DMS153 (cell line): ENCODE data around the gene NFIC.
A peak's percentile ranks its signal among the peaks of the same experiment; 100 is the strongest.
"Not testable (repeated sequence)": the region's sequence is repeated elsewhere in the genome, so short reads cannot be mapped to it uniquely, and the experiment has no call there.

Experiments used
- DNase-seq: peaks from one replicate; lab custom pipeline; 2025; lab: John Stamatoyannopoulos, UW

Gene NFIC

GRCh38 chr19:3373971-3374368, 7.6 kb downstream of the NFIC start:
- DNase-seq: no peak

GRCh38 chr19:3374369-3375112, 8.2 kb downstream of the NFIC start:
- DNase-seq: no peak

GRCh38 chr19:3375221-3376090, 9.1 kb downstream of the NFIC start:
- DNase-seq: no peak

DNA sequence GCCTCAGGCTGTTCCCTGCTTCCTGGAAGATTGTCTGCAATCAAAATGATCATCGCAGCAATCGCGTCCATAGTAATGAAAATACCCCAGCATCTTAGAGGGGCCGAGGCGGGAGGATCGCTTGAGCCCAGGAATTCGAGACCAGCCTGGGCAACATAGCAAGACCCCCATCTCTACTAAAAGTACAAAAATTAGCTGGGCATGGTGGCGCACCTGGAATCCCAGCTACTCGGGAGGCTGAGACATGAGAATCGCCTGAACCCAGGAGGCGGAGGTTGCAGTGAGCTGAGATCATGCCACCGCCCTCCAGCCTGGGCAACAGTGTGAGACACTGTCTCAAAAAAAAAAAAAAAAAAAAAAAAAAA, 9.7 kb downstream of the NFIC start:
- DNase-seq: not testable (repeated sequence)

- DNase-seq: no peak
These were observed 12.2 kb downstream of the NFIC start for GRCh38 chr19:3378352-3379150.

DNA sequence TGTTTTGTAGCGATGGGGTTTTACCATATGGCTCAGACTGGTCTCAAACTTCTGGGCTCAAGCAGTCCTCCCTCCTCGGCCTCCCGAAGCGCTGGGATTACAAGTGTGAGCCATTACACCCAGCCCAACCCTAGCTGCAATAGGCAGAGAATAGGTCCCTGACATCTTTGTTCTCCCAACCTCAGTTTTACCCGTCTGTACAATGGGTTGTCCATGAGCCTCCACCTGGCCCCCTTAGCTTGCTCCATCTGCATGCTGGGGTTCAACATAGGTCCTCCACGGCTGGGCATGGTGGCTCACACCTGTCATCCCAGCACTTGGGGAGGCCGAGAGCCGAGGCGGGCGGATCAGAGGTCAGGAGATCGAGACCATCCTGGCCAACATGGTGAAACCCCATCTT, 14.4 kb downstream of the NFIC start:
- DNase-seq: no peak

- DNase-seq: no peak
These were observed 15.5 kb downstream of the NFIC start for GRCh38 chr19:3381701-3382372.

- no peak for DNase-seq
These were observed 16.2 kb downstream of the NFIC start for GRCh38 chr19:3382460-3383100.

- no peak for DNase-seq
These were observed 16.8 kb downstream of the NFIC start for GRCh38 chr19:3383121-3383722.

GRCh38 chr19:3386447-3387234, 20.3 kb downstream of the NFIC start:
- no peak for DNase-seq

GRCh38 chr19:3387645-3388589, 21.5 kb downstream of the NFIC start:
- DNase-seq: peak; percentile 87

GRCh38 chr19:3389446-3389778, 23.0 kb downstream of the NFIC start:
- no peak for DNase-seq

GRCh38 chr19:3389876-3390371, 23.5 kb downstream of the NFIC start:
- peak; percentile 72 for DNase-seq

- DNase-seq: not testable (repeated sequence)
These were observed 25.5 kb downstream of the NFIC start for GRCh38 chr19:3391911-3392310.

- DNase-seq: no peak
These were observed 26.1 kb downstream of the NFIC start for GRCh38 chr19:3392480-3392879.

DNA sequence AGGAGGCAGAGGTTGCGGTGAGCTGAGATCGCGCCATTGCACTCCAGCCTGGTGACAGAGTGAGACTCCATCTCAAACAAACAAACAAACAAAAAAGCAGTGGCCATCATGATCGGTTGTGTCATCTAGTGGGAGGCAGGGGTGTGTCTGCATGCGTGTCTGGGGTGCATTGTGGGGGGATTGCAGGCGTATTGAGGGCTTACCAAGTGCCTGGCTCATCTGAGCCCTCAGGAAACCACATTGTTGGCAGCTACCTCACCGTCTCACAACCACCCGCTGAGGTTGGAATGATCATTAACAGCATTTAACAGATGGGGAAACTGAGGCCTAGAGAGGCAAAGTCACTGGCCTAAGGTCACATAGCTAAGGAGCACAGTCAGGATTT, 30.5 kb downstream of the NFIC start:
- DNase-seq: no peak

GRCh38 chr19:3397266-3398022, 31.1 kb downstream of the NFIC start:
- DNase-seq: no peak
